HG02588 (cell line): ENCODE results near the gene BYSL.
"Not testable (repeated sequence)": the region's sequence is repeated elsewhere in the genome, so short reads cannot be mapped to it uniquely, and the experiment has no call there.

ENCODE experiments used
- ATAC-seq: cut with Tn5 transposase; IDR thresholded peaks from one replicate; pipeline ENCODE4 v1.9.1; 2021; ENCODE audit warnings: mild to moderate bottlenecking, moderate library complexity; ENCODE audit not compliant: unreplicated experiment

Gene BYSL

DNA sequence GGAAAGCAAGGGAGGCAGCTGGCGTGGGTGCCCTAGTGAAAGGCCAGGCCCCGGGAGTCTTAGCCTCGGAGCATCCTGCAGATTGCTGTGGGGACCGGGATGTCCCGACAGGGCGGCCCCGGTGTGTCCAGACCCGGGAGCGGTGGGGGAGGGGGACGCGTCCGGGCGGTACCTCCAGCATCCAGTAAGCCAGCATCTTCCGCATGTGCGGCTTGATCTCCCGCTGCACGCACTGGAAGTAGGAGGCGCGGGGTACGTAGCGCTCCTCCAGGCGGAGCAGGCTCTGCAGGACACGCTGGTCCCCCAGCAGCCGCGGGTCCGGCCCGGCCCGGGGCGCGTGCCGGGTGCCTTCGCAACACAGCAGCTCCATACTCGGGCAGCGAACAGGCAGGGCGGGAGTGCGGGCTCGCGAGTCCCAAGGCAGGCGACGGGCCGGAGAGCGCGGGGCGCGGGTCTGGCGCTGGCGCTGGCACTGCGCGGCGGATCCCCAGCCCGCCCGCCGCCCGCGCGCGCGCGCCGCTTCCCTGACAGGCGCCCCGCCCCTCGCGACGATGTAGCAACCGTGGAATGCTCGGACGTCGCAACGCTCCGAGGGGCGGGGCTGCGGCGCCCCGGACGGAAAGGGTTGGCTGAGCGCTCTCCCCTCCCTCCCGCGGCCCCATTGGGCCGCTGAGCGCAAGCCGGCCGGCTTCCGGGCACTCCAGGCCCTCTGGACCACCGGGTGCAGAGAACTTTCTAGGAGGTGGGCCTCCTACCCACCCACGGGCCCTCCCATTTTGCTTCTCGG, 20.2 kb downstream of the BYSL start, which contains the start of gene CCND3:
TSS of gene CCND3 (minus strand) at position 529 of the 787 bp plus-strand sequence. CDS start at position 370, 159 bp downstream.
- peak; percentile 89 for ATAC-seq

DNA sequence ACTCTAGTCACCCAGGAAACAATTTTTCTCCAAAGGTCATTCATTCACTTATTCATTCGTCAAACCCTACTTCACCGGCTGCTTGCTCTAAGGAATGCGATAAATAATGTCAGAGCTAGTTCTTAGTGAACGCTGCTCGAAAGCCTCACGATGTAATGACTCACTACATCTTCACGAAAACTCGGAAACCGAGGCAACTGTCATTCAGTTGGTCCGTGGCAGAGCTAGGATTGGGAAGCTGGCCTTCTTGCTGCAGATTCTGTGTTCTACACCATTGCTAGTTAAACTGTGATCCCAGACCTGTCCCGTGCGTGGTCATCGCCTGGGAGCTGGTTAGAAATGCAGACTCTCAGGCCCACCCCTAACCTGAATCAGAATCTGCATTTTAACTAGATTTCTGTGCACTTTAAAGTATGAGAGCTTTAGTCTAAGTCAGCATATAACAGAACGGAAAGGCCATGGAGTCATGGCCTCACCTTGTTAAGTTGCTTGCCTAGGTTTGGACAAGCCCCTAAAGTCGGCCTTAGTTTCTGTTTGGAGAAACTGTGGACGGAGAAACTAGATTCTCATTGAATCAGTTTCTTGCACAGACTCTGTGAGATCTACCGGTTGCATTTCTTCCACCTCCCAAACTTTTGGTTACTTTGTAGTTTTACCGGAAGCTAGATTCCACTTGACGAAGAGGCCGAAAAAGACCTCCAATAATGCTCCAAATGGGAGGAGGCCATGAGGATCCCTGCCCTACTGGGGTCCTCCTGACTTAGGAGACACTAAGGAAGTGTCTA, 21.0 kb downstream of the BYSL start:
- ATAC-seq: no peak

DNA sequence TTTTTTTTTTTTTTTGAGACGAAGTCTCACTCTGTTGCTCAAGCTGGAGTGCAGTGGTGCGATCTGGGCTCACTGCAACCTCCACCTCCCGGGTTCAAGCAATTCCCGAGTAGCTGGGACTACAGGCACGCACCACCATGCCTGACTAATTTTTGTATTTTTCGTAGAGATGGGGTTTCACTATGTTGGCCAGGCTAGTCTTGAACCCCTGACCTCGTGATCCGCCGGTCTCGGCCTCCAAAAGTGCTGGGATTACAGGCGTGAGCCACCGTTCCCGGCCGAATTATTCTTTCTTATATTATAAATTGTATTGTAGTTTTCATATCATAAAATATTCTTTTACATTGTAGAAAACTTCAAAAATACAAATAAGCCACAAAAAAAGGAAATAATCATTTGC, 21.6 kb downstream of the BYSL start:
- ATAC-seq: not testable (repeated sequence)

- no peak for ATAC-seq
Observed at GRCh38 chr6:41943456-41943855, 22.2 kb downstream of the BYSL start.

GRCh38 chr6:41947581-41948220, 26.4 kb downstream of the BYSL start:
- no peak for ATAC-seq

GRCh38 chr6:41954668-41955067, 33.4 kb downstream of the BYSL start:
- ATAC-seq: no peak

DNA sequence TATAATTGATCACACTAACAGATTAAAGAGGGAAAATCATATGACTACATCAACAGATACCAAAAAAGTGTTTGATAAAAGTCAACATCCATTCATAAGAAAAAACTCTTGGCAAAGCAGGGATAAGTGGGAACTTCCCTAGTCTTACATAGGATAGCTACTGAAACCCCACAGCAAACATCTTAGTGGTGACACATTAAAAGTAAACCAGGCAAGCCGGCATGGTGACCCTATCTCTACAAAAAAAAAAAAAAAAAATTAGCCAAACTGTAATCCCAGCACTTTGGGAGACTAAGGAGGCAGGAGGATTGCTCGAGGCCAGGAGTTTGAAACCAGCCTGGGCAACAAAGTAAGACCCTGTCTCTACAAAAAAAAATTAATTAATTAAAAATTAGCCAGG, 34.1 kb downstream of the BYSL start:
- no peak for ATAC-seq

DNA sequence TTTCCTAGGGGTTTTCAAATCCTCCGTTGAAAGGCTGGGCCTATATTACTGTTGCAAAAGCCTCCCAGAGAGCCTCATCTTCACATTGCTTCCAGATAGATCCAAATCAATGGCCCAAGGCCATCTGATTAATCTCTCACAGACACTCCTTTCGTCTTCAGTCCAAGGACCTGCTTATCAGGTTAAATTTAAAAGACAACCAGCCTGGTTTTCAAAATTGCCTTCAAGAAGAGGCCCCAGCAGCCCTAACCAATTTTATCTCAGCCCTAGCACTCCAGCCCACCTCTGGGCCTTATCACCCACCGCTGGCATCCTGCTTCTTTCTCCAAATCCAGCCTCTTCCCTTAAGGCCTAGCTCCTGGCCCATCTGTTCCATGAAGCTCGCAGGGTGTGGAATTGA, 35.8 kb downstream of the BYSL start:
- ATAC-seq: no peak

DNA sequence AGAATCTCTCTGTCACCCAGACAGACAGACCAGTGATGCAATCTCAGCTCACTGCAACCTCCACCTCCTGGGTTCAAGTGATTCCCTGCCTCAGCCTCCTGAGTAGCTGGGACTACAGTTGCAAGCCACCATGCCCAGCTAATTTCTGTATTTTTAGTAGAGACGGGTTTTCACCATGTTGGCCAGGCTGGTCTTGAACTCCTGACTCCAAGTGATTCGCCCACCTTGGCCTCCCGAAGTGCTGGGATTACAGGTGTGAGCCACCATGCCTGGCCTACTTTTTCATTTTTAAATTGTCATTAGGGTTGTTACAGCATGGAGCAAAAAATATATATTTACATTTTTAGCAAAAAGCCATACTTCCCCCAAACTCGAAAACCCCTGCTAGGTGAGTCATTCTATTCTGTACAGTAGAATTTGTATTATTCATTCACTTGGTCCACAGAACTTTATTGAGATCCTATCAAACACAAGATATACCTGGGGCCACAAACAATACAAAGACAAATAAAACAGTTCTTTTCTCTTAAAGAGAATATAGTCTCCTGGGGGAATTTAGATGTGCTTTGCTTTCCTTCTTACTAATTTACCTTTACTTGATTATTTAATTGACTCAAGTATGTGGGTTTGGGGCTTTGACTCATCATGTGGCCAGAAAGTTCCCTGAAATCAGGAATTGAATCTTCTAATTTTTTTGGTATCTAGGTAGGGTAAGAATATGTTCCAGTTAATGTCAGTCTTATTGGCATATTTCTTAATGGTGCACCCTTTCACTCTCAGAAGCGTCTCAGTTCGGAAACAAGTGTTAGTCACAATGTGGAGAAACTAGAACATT, 36.9 kb downstream of the BYSL start:
- no peak for ATAC-seq

DNA sequence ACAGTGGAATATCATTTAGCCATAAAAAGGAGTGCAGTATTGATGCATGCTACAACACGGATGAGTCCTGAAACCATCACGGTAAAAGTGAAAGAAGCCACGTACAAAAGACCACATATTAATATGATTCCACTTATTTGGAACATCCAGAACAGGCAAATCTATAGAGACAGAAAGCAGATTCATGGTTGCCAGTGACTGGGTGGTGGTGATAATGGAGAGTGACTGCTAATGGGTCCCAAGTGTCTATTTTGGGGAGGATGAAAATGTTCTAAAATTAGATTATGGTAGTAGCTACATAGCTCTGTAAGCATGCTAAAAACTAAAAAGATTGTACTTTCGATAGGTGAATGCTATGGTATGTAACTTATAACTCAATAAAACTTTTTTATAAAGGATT, 38.7 kb downstream of the BYSL start:
- ATAC-seq: no peak

GRCh38 chr6:41963371-41963770, 42.1 kb downstream of the BYSL start:
- no peak for ATAC-seq

DNA sequence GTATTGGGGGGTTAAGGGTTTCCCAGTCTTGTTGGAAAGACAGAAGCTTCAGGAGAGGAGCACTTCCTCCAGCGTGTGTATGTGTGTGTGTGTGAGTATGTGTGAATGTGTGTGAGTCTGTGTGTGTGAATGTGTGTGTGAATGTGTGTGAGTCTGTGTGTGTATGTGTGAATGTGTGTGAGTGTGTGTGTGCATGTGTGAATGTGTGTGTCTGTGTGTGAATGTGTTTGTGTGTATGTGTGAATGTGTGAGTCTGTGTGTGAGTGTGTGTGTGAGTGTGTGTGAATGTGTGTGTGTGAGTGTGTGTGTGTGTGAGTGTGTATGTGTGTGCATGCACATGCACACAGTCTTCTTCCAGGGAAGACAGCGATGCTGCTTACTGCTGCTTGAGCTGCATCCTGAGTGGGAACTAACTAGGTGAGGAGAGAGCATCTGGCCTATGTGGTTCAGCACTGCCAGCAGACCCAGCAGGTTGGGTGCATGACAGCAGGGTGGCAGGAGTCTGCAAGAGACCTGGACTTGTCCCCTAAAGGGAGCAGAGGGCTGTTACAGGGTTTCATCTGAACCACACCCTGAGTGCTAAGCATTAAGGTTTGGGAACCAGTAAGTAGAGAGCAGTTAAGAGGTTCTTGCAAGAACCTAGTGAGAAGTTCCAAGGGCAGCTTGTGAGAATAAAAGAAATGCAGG, 43.0 kb downstream of the BYSL start:
- ATAC-seq: no peak

- ATAC-seq: no peak
Observed at GRCh38 chr6:41965429-41966213, 44.3 kb downstream of the BYSL start.

- no peak for ATAC-seq
Observed at GRCh38 chr6:41966214-41966920, 45.1 kb downstream of the BYSL start.

DNA sequence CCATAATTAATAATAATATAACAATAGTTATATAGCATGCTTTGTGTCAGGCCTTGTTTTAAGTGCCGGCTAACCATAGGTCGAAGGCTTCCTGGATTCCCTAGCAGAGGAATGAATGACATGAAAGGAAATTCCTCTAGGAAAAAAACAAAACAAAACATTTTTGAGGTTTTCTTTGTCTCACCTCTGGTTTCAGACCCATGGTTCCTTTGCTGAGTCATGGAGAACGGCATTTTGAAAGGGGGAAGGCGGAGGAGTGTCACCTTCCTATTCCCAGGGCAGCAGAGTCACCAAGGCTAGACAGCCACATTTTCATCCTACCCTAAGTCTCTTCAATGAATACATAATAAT, 45.6 kb downstream of the BYSL start:
- ATAC-seq: no peak

DNA sequence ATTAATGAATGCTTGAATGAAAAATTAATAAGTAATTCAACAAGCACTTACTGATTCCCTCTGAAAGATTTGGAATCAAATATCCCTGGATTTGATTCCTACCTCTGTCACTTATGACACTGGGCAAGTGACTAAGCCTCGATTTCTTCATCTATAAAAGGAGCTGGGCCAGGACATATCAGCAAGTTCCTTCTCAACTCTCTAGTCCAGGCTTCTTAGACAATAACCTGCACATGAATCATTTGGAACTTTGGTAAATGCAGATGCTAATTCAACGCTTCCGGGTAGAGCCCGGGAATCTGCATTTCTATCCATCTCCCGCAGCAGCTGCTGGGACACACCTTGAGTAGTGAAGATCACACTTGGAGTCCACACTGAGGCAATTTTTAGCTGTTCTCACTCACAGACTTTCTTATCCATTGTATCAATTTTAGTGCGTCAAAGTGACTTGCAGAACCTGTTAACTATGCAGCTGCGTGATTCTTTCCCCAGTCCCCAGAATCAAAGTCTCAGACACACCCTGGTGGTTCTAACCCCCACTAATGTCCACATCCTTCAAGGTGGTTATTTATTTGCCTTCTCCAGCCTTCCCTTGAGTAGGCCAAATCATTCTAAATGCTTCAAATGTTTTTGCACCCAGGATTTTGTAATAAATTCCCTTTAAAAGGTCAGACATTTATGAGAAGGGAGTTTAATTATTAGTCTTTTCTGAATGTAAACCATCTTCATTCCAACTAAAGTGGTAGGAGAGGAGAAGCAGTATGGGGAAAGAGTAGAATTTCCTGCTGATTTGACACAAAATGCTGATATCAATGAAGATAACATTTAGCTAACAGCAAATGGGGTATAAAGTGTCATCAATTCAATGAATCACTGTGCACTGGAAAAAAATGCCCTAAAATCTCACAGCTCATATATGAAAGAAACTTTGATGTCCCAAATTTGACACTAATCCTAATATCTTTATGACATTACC, 46.3 kb downstream of the BYSL start:
- ATAC-seq: no peak

DNA sequence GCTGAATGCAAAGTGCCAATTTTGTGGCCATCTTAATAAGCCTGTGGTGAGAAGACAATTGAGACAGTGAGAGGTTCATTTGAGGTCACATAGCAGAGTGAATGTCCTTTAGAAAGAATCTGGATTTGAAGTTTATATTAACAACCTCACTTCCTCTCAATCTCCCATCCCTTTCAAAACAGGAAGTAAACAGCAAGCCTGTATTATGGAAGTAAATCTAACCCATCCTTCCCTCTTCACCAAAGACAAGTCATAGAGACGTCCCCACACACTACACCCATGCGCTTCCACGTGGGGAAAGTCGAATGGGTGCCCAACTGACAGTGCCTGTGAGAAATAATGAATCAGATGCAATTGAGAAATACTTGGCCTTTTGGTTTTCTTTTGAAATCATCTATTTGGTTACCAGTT, 49.1 kb downstream of the BYSL start:
- no peak for ATAC-seq

DNA sequence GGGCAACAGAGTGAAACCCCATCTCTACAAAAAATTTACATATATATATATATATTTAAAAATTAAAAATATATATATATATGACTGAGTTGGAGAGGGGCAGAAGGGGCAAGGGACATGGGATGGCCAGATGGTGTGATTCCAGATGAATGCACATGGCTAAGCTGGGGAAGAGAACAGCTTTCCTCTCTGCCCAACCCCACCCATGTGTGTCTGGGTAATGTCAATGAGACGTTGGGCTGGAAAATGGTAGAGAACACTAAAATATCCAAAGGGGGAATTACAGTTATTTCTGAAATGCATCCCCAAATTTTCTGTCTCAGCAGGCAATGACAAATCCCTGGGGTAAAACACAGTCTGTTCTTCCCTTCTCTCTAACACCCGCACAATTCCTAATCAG, 51.5 kb downstream of the BYSL start:
- ATAC-seq: no peak
